Peyer's patch (tissue), 4 donors: ENCODE measurements around the gene NRDC.

Experiments used
- CTCF ChIP-seq, 6 experiments: fragments of 450-650 bp in 4 of 6; fragments of 200-600 bp in 2 of 6; sonication (generic) in 1 of 6; IDR thresholded peaks; one replicate each; pipeline ENCODE4 v1.5.1; 2017 to 2019; ENCODE audit warnings: antibody characterized with exemption in 6 of 6, mild to moderate bottlenecking in 3 of 6, moderate library complexity in 1 of 6
- POLR2A ChIP-seq, 2 donors: fragments of 450-650 bp; IDR thresholded peaks; one replicate each; pipeline ENCODE4 v1.5.1; 2017; ENCODE audit warnings: antibody characterized with exemption in 2 of 2, mild to moderate bottlenecking in 2 of 2, moderate library complexity in 2 of 2

- no peak for TF ChIP-seq POLR2A (IDR thresholded peaks at IDR 0.05)
- TF ChIP-seq CTCF (IDR thresholded peaks at IDR 0.05) = no peak
These were observed 88.1 kb downstream of the NRDC start for GRCh38 chr1:51790385-51790784.
